Astrocyte (in vitro differentiated cells and primary cell): ENCODE measurements around the gene AK8.

Experiments
- EZH2 ChIP-seq: IDR thresholded peaks from 2 replicates; pipeline ENCODE4 v1.6.1; 2012; ENCODE audit warnings: mild to moderate bottlenecking, low read length, inconsistent platforms; ENCODE audit not compliant: insufficient read depth
- TF ChIP-seq, protein P1 (sequence below): IDR thresholded peaks from 2 replicates; pipeline ENCODE4 v1.5.1; 2011; ENCODE audit warnings: low read depth, mild to moderate bottlenecking, inconsistent platforms, low read length, moderate library complexity; ENCODE audit not compliant: insufficient read depth

DNA sequence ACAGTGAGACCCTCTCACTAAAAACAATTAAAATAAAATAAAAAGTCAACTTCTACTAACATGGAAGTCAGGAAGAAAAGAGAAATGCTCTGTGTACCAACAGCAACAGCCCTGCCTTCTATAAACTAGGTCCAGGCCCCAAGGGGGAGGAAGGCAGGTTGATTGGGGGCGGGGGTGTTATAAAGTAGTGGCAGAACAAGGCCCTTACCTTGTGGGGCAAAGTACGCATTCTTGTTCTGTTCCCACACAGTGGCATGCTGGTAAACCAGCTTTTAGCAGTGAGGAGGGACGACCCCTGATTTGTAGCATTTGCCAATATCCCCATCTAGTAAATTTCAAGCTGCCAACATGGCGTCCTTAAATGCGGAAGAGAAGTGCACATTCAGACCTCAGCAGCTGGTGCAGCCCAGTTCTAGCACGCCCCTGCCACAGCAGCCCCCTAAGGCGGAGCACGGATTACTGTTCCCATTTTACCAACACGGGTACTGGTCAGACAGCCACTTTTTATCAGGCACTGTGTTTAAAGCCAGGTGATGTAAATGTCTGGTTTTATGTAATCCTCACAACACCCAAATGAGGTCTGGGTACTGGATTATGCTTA lies 138.3 kb downstream of the AK8 start:
- TF ChIP-seq, protein P1, sequence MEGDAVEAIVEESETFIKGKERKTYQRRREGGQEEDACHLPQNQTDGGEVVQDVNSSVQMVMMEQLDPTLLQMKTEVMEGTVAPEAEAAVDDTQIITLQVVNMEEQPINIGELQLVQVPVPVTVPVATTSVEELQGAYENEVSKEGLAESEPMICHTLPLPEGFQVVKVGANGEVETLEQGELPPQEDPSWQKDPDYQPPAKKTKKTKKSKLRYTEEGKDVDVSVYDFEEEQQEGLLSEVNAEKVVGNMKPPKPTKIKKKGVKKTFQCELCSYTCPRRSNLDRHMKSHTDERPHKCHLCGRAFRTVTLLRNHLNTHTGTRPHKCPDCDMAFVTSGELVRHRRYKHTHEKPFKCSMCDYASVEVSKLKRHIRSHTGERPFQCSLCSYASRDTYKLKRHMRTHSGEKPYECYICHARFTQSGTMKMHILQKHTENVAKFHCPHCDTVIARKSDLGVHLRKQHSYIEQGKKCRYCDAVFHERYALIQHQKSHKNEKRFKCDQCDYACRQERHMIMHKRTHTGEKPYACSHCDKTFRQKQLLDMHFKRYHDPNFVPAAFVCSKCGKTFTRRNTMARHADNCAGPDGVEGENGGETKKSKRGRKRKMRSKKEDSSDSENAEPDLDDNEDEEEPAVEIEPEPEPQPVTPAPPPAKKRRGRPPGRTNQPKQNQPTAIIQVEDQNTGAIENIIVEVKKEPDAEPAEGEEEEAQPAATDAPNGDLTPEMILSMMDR: no peak
- TF ChIP-seq EZH2: no peak
